ENCODE measurements around the gene RPL22L1. TPM values are rescaled to one million over a fixed set of nuclear protein-coding genes. Genes with fewer than 3 reads are reported as not detected.

The RPL22L1 gene
- total and polyA plus RNA-seq, 2 of the 4 experiments (the other 2 are of a cell fraction), result 37.1 to 92.0 TPM

DNA sequence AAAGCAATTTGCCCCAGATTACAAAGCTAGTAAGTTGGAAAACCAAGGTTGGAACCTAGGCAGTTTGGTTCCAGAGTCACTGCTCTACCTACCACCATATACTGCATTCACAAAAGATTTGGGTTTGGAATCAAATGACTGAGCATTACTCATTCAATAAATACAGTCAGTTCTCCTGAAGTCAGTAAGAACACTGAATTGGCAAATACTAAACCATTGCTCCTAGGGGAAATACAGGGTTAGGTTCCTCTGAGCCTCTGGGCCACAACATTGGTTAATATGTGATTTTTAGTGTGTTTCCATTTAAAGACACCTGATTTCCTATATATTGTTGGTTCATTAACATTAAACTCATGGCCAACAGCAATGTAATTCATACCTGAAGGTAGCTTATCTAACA is 40.5 kb upstream of the RPL22L1 start:
- in situ Hi-C loops (cut with MboI; ENCODE audit: low sequenced_read_pairs), result no loop called here

More for the DNA sequence above, 40.5 kb upstream of the RPL22L1 start:
- intact Hi-C loops (cut with micrococcal nuclease), result no loop called here
- no TSS peak for BruUV-seq (replicated peaks)
- Histone ChIP-seq H4K5ac (ENCODE audit: low read depth, low read length) (no peak overlapping the region), H3K9me1 (ENCODE audit: insufficient read depth, low read length) (0 out of 2 replicates have a peak, but pooled peaks cover 3% of the 10 kb centered on the region), H3K4me2 (ENCODE audit: low read depth, low read length) (no peak overlapping the region), H3K14ac (replicated peaks; ENCODE audit: low read depth, low read length) (no peak overlapping the region), H3K9me3 (ENCODE audit: control insufficient read depth, insufficient read depth, low read length) (peaks cover 7% of the 10 kb centered on the region), H2BK120ac (ENCODE audit: low read depth, low read length) (no peak overlapping the region), H2AK5ac (ENCODE audit: low read depth, low read length) (no peak overlapping the region), H3K27me3 (ENCODE audit: control insufficient read depth, insufficient read depth, low read length) (no peaks in the 10 kb centered on the region), H2BK5ac (ENCODE audit: low read depth, low read length, poor library complexity, severe bottlenecking) (no peak overlapping the region), H3K79me1 (ENCODE audit: low read depth in 1 of 2, low read length in 2 of 2) (peaks cover 7% of the 10 kb centered on the region in 2 experiments; a peak in 3 of 4 replicates), H3K4me3 (ENCODE audit: insufficient read depth, low read depth, low read length) (no peak overlapping the region), H3K23ac (ENCODE audit: low read depth, low read length) (no peak overlapping the region), H3K36me3 (ENCODE audit: control insufficient read depth, insufficient read depth, low read length) (no peaks in the 10 kb centered on the region), H3K9ac (ENCODE audit: low read depth, low read length) (no peak overlapping the region), H2BK20ac (ENCODE audit: low read depth, low read length) (no peak overlapping the region), H2AFZ (replicated peaks; ENCODE audit: low read length, poor library complexity) (no peak overlapping the region), H3K4me1 (ENCODE audit: control insufficient read depth, insufficient read depth, low read length) (peaks cover 7% of the 10 kb centered on the region), H2BK15ac (ENCODE audit: low read depth, low read length) (no peak overlapping the region), H2AK9ac (replicated peaks; ENCODE audit: low read depth, low read length, poor library complexity) (no peak overlapping the region), H4K8ac (ENCODE audit: low read depth in 2 of 2, low read length in 2 of 2) (no peak overlapping the region), H3K27ac (ENCODE audit: insufficient read depth, low read length) (no peak overlapping the region), H4K20me1 (ENCODE audit: insufficient read depth, low read length) (peaks cover 3% of the 10 kb centered on the region; the same call in 1 of the 2 replicates), H3K18ac (ENCODE audit: low read depth, low read length) (no peak overlapping the region), H4K91ac (ENCODE audit: insufficient read depth, low read depth, low read length) (no peak overlapping the region), H3K4ac (ENCODE audit: low read depth, low read length) (no peak overlapping the region), H3K56ac (ENCODE audit: extremely low read depth, insufficient read depth, low read length) (no peak overlapping the region)
- DNase-seq (no peak), ATAC-seq (ENCODE audit: low read depth) (no peak)
- dilution Hi-C loops (cut with HindIII; ENCODE audit: low sequenced_read_pairs, unreplicated experiment), result no loop called here
- TF ChIP-seq ELK1 (IDR thresholded peaks at IDR 0.05; ENCODE audit: borderline replicate concordance, low read depth, low read length), result no peak
- no peak for TF ChIP-seq CHD1 (IDR thresholded peaks at IDR 0.05; ENCODE audit: low read depth, low read length)
- POLR2A ChIA-PET (ENCODE audit: unreplicated experiment), result no interaction called here
- CTCF ChIA-PET, result interaction anchor here (1.0 kb wide), 1 partner anchor 43 kb away, joined by 3 read pairs; no protein-coding TSS in a partner anchor
